GM19238 (cell line): ENCODE data around the gene ADAMTSL3.

Source experiments
- DNase-seq: peaks from one replicate; pipeline ENCODE4 v3.0.0; 2011; ENCODE audit warnings: low spot score; ENCODE audit not compliant: insufficient read length

ADAMTSL3 gene, protein sequence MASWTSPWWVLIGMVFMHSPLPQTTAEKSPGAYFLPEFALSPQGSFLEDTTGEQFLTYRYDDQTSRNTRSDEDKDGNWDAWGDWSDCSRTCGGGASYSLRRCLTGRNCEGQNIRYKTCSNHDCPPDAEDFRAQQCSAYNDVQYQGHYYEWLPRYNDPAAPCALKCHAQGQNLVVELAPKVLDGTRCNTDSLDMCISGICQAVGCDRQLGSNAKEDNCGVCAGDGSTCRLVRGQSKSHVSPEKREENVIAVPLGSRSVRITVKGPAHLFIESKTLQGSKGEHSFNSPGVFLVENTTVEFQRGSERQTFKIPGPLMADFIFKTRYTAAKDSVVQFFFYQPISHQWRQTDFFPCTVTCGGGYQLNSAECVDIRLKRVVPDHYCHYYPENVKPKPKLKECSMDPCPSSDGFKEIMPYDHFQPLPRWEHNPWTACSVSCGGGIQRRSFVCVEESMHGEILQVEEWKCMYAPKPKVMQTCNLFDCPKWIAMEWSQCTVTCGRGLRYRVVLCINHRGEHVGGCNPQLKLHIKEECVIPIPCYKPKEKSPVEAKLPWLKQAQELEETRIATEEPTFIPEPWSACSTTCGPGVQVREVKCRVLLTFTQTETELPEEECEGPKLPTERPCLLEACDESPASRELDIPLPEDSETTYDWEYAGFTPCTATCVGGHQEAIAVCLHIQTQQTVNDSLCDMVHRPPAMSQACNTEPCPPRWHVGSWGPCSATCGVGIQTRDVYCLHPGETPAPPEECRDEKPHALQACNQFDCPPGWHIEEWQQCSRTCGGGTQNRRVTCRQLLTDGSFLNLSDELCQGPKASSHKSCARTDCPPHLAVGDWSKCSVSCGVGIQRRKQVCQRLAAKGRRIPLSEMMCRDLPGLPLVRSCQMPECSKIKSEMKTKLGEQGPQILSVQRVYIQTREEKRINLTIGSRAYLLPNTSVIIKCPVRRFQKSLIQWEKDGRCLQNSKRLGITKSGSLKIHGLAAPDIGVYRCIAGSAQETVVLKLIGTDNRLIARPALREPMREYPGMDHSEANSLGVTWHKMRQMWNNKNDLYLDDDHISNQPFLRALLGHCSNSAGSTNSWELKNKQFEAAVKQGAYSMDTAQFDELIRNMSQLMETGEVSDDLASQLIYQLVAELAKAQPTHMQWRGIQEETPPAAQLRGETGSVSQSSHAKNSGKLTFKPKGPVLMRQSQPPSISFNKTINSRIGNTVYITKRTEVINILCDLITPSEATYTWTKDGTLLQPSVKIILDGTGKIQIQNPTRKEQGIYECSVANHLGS (N-terminal part only)

DNA sequence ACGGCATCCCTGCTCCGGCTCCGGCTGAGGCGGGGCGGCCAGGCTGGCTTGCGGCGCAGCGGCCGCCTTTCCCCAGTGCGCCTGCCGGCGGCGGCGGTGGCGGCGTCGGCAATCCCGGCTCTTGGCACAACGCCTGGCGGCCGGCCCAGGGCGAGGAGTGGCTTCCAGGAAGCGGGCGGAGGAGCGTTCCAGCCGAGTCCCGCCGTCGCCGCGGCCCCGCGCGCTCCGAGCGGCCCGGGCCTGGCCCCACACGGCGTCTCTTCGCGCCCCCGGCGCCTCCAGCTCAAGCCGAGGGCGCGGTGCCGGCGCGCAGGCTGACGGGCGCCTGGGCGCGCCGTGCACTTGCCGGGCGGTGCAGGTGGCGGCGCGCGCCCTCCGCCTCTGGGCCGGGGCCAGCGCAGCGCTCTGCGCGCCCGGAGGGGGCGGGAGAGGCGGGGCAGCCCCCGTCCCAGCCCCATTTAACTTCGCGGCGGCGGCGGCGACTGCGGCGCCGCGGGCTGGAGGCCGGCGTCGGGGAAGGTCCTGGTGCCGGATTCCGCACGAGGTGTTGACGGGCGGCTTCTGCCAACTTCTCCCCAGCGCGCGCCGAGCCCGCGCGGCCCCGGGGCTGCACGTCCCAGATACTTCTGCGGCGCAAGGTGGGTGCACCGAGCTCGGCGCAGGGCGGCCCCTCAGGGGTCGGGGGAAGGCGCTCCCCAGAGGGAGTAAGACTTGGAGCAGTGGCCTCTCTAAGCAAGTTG is at the start of gene ADAMTSL3:
Gene ADAMTSL3, plus strand, starts transcription at position 485 of the 740 bp plus-strand sequence. CDS start 1,639 bp downstream, outside the sequence.
- no peak for DNase-seq

DNA sequence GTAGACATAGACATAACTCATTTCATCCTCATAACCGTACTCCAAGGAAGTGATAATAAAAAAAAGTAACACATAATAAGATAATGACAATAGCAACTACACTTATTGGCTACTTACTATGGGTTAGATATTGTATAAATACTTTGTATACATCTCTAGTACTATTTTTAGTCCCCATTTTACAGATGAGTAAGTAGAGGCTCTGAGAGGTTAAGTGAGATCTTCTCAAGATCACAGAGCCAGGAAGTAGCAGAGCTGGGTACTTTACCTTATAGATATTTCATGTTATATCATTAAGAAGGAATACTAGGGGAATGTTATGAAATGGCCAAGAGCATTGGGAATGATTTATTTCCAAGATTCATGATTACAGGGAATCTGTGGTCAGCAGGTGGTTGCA is 49.4 kb upstream of the ADAMTSL3 start:
- DNase-seq, result no peak

DNA sequence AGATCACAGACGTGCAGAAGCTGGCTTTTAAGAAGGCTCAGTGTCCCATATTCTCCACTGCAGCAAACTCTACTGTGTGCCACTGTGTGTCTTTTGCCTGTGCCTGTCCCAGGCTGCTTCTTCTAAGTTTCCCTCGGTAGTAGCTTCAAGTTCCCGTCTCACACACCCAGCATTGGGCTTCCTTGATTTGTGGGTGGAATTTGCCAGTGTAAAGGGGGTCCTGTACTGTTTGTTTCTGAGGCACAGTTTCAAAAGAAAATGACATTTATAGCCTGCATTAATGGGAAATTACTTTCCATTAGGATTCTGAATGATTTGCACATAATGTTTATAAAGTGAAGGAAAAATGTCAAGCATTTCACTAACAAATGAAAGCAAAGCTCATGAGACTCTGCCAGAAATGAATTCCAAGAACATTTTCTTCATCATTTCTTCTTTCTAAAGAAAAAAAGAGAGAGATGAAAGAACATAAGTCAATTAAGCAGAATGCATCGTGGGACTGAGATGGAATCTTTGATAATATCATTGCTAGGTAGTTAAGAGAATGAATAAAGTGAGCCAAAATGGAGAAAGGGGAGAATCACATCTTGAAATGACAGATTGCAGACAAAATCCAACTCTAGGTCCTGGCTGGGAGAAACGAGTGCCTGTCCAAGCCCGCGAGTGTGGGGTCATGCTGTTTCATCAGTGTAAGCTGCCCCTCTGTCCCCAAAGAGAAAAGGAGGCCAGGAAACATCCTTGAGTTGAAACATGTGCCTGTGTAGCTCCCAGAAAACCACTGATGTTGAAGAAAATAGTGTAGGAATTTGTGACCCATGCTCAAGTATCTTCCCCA is 48.6 kb upstream of the ADAMTSL3 start:
- no peak for DNase-seq

DNA sequence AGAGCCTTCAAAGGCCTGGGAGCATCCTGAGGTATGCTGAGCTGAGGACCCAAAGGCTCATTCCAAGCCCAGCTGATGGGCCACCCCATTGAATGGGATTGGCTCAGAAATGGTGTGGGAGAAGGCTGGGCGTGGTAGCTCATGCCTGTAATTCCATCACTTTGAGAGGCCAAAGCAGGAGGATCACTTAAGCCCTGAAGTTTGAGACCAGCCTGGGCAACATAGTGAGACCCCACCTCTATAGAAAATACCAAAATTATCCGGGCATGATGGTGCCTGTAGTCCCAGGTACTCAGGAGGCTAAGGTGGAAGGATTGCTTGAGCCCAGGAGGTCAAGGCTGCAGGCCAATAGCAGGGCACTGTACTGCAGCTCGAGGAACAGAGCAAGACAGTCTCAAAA is 43.8 kb upstream of the ADAMTSL3 start:
- DNase-seq, result no peak

DNA sequence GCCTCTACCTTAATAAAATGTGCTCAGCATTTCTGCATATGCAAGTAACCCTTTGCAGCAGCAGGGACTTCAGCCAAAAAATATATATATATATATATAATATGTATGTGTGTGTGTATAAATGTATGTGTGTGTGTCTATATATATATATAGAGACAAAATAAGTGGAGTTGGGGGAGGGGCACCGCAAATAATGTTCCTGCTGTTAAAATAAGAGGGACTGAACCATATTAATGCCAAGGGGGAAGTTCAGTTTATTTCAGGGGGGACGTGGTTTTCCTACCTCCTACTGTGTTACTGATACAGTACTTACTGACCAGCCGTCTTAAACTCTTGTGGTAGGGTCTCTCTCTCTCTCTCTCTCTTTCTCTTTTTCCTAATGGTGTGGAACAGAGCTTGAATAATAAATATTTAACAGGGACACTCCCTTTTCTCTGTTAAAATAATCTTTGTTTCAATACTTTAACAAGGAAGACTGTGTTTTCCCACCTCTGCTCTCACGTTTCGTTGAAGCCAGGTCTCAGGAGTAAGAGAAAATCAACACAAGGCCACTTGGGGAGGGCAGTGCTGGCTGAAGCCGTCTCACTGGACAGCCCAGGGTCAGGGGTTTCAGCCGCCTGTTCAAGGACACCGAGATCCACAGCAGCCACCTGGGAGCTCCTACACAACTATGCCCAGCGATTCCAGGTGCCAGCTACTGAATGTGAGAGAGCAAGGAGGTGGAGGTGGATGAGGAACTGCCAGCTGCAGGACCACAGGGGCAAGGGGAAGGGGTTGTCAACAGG is 42.8 kb upstream of the ADAMTSL3 start:
- DNase-seq, result no peak

DNA sequence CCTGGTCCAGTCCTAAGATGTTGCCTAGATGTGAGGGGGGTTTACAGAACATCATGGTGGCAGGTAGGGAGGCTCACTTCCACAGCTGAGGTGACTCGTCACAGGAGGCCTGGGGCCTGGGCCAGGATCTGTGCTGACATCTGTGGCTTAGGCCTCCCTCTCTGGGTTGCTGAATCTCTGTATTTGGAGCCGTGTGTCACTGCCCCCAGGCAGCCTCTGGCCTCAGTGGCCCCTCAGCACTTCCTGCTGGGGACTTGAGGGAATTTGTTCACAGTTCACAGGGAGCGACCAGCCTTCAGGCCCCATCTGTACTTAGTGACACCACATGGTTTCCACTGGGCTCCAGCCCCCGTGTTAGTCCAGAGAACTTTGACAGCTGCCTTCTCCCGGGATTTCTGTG is 41.7 kb upstream of the ADAMTSL3 start:
- DNase-seq, result no peak

DNA sequence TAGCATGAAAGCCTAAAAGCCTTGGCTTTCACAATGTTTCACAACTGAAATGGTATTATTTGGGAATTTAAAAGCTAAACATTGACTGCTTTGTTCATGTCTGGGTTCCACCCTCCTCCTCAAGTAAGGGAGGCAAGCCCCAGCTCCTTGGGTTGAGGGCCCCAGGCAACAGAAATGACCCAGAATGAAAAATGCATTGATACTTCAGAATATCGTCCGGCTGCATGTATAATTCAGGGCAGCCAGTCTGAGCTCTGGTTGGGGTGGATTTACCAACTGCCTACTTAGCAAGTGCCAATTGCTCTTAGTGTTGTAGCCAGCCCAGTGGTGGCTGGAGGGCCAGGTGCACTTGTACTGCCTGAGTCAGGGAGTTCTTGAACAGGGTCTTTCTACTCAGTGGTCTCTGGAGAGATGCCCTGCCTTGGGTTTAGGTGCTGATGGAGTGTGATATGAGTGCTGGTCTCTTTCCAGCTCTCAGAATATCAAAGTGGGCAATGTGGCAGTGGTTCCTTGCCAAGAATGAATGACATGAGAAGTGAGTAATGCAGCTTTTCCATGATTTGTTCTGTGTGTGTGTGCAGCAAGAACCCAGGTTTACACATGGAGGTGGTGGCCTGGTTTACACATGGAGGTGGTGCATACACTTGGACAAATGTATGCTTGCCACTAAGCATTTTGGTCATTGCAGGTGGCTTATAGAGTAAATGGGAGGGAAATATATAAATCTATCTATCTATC is 40.9 kb upstream of the ADAMTSL3 start:
- no peak for DNase-seq

DNA sequence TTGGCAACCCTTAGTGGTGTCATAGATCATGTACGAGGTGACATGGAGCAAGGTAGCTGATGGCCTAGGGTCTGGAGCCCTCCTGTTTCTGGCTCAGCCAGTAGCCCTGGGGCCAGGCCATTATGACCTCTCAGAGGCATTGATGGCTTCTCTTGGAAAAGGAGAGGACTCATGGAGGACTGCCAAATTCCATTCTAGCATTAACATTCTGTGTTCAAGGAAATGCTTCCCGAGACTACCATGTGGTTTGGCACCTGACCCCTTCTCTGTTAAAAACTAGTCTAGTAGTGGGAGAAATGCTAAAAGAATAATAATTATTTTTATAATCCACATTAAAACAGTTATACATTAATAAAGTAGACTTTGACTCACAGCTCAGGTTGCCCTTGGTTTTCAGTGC is 40.2 kb upstream of the ADAMTSL3 start:
- DNase-seq, result no peak

DNA sequence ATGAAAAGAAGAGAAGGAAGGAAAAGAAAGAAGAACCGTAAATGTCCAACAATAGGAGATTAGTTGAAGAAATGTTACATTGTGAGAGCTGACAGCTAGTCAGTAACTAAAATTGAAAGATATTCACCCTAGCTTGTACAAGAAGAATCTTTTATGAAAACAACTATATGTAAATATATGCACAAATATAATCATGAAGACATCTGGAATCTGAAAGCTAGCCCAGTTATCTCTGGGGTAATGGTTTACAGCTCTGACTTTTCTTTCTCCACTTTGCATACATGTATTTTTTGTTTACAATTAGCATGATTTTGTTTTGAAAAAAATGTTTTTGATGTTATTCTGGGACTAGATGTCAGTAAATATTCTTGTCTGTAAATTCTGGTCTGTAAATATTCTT is 37.1 kb upstream of the ADAMTSL3 start:
- no peak for DNase-seq

DNA sequence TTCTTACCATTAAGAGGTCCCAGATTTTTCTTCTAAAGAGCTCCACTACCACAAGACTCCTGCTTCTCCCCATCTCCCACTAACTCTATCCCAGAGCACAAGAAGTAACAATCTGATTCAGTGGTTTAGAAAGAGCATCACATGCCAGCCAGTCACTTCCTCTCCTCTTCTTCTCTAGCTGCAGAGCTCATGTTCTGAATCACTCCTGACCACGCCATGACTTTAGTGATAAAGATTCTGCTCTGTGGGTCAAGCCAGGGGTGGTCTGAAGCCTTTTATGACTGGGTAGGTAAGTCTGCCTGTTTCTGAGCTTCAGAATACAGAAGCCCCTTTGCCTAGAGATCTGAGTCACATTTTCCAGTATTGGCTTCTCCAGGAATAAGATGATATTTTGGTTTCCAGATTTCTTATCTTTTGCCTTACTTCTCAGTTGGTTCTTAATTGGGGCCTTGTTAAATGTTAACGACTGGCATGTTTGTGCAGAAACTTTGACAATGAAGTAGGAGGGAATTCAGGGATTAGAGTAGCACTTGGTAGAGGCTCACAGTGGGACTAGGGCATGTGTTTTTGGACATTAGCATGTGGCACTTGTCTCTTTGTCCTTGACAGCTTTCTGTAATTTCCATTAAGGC is 27.6 kb upstream of the ADAMTSL3 start:
- DNase-seq, result no peak

DNA sequence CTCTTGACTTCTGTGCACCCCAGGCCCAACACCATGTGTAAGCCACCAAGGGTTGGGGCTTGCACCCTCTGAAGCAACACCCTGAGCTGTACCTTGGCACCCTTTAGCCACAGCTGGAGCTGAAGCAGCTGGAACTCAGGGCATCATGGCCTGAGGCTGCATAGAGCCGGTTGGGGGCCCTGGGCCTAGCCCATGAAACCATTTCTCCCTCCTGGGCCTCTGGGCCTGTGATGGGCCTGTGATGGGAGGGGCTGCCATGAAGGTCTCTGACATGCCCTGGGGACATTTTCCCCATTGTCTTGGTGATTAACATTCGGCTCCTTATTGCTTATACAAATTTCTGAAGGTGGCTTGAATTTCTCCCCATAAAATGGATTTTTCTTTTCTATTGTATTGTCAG is 22.4 kb upstream of the ADAMTSL3 start:
- DNase-seq, result no peak

DNA sequence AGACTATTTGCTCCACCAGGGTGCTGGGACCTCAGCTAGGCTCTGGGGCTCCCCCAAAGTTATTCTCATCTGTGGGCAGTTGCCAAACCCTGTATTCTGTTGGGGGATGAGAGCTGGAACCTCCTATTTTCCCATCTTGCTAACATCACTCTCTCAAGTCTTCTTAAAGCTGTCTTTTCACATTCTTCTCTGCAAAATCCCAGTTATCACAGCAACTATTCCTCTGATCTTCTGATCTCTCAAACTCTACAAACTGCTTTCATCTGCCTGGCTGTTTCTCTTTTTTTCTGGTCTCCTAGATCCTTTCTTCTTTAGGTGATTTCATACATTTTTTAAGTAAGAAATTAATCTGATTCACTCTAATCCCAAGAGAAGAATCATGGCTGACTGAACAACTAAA is 10.7 kb upstream of the ADAMTSL3 start:
- DNase-seq, result no peak

DNA sequence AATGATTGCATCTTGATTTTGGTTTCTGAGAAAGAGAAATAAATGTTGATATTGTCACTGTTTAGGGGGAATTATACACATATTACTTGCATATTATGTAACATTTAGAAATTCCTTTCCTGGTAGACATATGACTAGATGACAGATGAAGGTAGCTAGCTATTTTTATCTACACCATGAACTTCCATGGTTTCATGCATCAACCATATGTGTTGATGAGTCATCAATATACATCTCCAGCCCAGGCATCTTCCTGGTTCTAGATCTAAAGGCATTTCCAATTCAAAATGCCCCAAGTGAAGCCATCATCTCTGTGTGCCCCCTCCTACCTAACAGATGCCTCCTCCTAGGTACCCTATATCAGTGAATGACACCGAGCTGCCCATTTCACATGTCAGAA is 9.5 kb upstream of the ADAMTSL3 start:
- DNase-seq, result no peak

DNA sequence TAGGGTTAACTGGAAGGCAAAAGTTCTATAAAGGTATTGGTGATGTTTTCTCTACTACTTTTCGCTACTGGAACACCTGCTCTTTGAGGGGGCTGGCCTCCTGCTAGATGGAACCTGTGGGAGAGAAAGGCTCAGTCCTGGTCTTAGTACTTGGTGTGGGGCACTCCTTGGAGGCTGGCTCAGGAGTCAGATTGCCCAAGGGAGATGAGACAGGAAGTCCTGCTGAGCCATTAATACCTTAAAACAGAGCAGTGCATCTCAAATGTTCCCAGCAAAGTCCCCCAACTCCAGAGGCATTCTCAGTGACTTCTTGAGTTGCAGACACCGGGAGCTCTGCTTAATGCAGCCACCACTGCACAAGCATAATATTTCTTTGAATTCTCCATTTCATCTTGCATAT is 3.1 kb upstream of the ADAMTSL3 start:
- no peak for DNase-seq

DNA sequence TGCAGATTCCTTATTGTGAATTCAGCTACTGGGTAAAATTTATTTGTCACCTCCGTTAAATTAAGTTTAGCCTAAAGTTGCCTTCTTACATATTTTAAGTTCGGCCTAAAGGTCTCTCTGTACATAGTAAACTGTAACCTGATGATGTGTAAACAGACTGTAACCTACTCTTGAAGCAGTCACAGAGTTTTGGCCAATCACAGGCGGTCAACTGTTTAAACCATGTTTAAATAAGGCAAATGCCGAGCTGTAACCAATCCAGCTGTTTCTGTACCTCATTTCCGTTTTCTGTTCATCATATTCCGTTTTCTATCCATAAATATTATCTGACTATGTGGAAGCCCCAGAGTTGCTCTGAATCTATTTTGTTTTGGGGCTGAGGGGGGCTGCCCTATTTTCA is 2.4 kb upstream of the ADAMTSL3 start:
- DNase-seq, result no peak

DNA sequence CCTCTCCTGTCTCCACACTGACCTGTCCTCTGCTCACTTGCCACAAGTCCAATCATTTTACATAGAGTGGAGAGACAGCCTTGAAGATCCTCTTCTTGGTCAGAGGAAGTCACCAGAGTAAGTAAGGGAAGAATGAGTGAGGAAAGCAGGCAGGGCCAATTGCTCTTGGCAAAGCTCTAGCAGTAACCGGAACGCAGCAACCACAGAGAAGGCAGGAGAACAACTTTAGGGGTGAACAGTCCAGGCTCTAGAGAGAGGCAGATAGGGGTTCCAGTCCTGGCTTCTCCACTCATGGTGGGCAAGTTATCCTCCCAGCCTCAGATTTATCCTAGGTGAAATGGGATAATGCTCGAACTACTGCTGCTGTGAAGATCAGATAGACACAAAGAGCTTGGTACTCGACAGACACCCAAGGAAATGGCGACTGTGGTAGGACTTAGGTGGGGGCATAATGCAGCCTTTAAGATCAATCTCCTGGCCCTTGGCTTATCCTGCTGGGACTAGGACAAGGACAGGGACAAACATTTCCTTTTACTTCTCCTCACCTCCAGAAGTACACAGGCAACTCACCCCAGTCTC is 1.2 kb upstream of the ADAMTSL3 start:
- DNase-seq, result no peak

DNA sequence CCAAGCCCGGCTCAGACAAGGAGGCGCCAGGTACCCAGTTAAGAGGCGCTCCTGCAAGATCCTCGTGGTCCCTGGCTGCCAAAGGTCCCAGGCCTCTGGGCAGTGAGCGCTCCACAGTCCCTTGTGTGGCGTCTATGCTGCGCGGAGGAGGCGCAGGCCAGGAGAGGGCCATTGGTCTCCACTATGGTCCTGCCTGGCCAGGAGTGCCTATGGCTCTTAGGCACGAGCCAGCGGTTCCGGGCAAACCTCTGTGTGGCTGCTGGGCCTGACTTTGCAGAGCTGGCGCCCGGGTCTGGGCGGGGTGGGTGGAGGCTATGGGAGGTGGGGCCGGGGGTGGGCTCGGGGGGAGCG is 660 bp upstream of the ADAMTSL3 start:
- DNase-seq, result no peak
